Kidney capillary endothelial cell (primary cell): ENCODE results near the gene ATP2C2.

Source experiments
- DNase-seq: peaks from one replicate; pipeline ENCODE4 v3.0.0-alpha.2; 2018; ENCODE audit warnings: low spot score

ATP2C2 gene

DNA sequence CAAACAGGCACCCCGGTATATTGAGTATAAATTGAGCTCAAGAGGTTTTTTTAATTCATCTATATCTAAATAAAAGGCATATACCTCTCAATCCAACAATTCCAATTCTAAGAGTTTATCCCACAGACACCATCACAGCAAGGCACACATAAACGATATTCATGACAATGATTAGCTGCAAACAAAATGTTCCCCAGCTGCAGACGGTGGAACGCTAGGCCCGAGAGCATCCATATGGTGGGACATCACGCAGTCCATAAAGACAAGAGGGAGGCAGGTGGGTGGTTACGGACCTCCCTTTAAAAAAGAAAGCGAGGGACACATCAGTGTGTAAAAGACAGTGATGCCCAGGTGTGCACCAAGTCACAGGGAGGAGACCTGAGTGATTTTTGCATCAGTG is 108.1 kb downstream of the ATP2C2 start:
- no peak for DNase-seq

DNA sequence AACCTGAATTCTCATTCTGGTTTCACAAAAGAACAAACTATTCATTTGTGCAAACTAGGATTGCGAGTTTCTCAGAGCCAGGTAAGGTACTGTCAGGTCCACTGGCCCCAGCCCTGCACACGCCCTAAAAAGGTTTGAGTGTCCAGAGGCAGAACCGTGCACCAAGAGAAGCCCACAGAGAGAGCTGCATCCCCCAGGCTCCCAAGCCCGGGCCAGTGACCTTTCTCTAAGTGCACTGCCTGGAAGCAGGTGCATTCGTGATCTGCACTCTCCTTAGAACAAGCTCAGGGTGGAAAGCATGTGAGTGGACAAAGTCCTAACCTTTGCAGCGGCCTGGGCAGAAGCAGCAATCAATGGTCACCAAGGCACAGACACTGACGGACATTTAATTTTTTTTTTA is 109.3 kb downstream of the ATP2C2 start:
- no peak for DNase-seq

DNA sequence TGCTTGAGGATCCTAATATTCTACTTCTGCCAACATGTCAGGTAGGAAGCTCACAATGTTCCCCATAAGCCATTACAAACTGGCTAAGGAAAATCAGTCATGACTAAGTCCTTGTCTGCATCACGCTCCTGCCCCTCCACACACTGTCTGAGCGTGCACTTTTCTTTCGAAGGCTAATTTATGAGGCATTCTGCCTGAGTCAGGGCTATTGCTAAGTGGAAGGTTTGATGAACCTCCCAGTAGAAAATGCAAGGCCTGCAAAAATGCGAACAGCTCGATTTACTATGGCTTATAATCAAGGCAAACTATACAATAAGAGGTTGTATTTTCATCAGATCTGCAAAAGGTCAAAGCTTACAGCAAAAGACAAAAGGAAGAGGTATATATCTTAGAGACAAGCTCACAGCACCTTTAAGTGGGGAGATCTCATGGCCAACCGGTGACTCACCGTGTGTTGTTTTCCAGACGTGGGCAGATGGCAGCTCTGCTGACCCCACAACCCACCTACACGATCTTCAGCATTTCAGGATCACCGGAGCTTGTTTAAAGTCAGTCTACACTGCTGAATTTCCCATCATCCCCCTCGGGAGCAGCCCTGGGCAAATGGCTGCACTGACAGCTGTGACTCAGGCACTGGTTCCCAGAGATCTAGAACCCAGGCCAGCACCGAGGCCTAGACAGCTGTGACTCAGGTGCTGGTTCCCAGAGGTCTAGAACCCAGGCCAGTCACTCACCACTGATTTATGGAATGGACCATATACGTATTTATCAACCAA is 110.0 kb downstream of the ATP2C2 start:
- no peak for DNase-seq

DNA sequence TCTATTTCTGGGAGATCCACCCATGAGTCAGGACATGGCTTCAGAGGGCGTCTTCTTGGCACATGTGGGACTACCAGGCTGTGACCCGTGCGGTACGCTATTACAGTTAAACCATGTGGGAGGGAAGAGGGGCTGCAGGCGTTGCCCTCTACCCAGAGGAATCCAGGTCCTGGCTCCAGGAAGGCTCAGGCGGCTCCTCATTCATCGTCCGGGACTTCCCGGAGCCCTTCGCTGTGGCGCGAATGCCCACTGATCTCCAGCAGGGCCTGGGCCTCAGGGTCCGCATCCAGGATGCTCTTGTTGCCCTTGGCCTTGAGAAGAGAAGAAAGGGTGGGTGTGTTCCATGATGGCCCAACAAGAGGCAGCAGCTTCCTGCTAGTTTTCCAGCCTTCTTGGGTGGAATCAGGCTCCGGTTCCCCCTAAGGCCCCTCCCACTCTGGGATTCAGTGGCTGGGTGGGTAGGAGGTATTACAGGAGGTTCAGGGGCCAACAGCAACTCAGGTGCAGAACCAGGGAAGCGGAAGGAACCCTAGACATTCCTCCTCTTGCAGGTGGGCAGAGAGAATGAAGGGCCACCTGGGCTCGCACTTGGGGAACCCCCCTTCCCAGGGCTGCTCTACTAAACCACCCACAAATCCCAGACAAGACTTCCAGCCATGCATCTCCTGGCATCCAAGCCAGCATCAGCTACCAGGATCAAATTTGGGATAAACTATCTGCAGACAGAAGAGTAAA is 111.5 kb downstream of the ATP2C2 start:
- DNase-seq, result no peak

DNA sequence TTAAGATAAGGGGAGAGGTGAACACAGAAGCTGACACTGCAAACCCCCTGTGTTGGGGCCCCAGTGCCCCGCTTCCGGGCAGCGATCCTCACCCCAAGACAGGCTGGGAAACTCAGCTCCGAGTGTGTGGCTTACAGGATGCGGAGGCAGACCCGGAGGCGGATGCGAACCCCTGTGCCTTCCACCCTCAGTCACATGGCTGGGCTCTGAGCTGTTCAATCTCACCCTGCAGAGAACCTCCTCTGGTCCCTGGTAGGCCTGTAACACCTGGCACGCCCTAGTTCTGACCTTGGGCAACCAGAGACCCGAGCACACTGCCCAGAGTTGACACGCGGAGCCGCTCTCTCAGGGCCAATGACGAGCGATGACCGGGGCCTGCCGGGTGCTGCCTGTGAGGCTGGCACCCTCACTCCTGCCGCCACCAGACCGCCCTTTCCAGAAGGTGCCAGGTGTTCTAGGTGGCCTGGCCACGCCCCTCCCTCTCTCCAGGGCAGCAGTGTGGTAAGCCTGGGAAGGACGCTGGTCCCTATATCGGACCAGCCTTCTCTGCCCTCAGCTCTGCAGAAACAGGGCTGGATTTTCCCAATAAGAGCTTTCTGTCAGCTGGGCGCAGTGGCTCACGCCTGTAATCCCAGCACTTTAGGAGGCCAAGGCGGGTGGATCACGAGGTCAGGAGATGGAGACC is 112.9 kb downstream of the ATP2C2 start:
- DNase-seq, result no peak

DNA sequence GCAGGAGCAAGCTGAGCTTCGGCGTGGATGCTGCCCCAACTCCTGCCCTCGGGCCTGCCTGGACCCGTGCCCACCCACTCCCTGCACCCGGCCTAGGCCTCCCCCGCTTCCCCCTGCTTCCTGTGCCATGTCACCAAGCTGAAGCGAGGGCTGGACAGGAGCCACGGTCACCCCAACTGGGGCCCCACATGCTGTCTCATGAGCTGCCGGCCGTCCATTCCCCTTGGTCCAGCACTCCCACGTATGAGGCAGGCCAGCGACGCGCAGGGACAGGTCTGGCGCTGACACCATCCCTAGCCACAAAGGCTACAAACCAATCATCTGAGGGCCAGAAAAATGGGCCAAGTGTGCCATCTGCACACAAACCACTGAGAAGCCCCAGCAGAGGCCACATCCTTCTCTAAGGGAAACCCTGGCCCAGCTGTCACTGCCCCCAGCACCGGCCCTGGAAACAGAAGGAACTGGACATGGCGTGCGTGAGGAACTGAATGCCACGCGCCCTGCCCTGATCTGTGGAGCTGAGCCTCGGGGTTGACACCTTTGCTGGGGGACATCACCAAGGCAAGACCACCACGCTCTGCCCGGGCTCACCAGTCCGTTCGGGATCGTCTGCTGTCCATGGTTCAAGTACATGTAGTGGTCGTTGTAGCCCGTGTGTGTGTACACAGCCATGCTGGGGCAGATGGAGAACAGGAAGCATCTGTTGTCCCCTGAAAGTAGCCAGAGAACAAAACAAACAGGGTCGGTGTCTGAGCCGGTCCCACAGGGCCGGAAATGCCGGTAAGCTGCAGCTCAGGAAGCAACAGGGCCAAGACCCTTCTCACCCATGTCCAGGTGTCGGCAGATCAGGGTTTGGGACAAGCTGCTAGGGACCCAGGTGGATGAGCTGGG is 113.9 kb downstream of the ATP2C2 start:
- peak; percentile 67 for DNase-seq

DNA sequence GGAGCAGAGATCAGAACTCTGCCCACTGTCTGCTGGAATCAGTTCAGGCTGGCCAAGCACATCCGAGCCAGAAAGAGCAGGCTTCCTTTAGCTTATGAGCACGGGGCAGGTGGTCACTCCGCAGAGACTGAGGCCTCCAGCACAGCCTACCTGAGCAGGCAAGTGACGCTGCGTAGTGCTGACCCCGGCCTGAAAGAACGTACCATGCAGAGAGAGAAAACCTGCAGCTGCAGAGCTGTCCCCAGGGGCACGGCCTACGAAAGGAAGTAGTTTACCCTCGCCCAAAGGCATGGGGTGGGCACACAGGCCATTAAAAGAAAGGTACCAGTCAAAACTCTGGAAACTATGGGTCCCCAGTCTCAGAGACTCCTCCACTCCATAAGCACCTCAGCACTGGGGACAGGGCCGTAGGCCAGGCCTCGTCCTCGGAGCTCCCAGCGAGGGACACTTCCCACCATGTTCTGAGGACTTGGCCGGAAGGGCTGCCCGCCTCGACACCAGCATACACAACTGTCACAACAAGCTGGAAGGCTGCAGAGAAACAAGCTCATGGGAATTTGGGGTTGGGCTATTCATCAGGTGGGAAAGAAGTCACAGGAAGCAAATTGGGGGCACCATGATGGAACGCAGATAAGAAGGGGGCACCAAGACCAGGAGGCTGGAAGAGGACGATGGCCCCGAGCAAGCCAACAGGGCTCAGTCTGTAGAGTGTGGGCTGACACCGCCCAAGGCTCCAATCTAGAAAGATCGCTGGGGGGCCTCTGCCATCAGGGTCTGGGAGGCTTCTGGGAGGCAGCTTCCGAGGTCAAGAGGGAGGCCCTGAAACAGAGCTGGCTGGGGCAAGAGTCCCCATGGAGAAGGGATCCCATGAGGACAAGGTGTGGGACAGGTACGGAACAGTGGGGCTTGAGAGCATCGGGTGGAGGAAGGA is 114.9 kb downstream of the ATP2C2 start:
- no peak for DNase-seq

DNA sequence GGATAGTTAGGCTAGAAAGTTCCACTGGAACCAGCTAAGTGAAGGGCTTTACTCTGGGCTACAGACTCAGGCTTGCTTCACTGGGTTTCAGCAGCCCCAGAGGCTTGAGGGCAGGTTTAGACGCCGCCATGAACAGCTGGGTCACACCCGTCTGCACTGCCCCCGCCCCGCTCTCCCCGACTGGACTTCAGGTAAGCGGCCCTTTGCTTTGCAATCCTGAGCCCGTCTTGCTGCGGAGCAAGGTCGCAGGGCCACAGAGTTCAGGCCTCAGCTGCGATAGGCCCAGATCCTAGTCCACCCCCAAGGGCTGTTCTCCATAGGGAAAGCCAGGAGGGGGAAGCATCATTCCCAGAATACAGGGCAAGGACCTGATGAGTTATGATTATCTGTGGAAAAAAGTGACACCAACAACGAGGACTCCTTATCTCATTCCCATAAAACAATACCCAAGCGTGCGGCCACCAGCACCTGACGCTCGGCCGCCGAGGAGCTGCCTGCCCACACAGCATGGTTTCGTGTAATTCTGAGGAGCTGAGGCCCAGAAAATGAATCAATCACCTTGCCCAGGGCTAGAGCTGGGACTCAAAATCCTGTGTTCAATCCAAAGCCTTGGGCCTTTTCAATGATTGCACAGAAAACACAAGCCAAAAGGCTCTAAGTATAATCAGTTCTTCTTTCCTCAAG is 115.7 kb downstream of the ATP2C2 start:
- DNase-seq, result no peak

DNA sequence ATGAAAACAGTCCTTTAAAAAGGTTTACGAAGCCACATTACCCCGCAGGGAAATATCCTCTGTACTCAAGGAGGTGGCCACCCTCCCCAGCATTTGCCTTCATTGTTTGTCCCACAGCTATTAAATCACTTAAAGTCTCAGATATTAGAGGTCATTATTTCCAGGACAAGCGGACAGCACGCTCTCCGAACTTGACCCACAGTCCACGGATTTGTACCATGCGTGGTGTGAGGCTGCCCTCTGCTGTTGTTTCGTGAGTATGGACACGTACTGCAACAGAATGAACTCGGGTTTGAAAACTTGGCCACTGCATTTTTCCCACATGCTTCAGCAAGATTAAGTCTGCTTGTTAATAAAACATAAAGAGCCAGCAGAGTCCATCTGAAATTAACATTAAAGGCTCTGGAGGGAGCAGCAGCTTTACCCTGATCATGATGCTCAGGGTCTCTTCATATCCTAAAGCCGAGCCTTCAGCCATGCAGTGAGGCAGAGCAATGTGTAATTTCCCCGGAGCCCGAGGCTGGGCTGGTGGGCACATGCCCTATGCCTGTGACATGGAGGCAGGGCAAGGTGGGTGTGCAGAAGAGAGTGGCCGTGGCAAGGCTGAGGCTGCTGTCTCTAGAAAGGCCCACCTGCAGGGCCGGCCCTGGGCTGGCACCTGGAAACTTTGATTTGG is 116.4 kb downstream of the ATP2C2 start:
- no peak for DNase-seq

DNA sequence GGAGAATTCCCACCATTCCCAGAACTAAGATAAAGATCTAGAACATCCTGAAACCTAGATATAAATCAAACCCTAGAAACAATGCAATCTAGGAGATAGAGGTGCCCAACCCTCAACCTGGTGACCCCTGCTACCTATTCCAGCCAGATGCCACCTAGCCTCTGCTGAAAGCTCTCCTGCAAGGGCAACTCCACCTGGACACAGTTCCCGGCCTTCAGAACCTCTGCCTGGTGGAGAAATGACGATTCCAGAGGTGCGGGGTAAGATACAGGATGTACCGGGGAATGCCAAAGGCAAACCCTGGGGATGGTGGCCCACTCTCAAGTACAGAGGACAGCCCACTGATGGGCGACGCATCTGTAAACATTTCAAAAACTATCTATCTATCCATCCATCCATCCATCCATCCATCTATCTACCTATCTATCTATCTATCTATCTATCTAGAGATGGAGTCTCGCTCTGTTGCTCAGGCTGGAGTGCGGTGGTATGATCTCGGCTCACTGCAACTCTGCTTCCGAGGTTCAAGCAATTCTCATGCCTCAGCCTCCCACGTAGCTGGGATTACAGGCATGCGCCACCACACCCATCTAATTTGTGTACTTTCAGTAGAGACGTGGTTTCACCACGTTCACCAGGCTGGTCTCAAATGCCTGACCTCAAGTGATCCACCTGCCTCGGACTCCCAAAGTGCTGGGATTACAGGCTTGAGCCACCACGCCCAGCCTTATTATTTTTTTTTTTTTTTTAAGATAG is 117.1 kb downstream of the ATP2C2 start:
- DNase-seq, result no peak

DNA sequence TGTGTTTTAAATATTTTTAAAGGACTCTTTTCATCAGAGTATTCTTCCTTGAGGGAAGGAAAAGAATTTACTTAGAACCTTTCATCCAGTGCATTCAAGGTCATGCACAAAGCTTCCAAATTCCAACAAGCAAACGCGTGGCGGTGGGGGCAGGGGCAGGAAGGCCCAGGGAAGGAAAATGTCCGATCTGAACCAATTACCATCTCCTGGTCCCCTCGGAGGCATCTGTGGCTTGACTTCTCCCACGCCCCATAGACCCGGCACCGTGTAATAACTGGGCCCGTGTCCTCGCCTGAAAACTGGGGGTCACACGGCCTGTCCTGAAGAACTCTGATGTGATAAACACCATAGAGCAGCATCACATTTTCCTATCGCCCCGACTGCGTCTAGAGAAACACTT is 117.8 kb downstream of the ATP2C2 start:
- DNase-seq, result no peak

DNA sequence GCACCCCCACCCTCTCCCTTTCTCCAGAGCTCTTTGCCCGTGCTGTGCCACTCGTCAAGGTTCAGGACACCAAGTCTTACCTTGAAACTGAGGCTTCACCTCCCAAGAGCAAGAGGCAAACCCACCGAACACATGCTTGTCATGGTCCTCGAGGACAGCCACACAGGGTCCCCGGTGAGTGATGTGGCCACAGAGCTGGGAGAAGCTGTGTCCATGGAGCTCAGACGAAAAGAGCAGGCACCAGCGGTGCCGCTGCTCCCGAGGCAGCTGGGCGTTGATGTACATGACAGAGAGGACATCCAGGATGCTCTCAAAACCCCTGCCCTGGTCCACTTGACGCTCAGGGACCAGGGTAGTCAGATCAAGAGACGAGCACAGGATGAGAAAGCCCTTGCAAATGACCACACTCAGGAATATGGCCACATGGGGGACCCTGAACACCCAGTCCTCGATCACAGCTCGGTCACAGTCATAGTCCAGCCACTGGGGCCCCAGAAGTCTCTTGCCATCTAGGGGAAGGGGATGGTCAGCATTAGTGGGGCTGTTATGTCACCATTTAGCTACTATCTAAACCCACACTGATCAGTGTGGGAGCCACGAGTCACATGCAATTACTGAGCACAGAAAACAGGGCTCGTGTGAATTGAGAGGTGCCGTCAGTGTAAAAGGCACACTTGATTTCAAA is 118.4 kb downstream of the ATP2C2 start:
- no peak for DNase-seq

DNA sequence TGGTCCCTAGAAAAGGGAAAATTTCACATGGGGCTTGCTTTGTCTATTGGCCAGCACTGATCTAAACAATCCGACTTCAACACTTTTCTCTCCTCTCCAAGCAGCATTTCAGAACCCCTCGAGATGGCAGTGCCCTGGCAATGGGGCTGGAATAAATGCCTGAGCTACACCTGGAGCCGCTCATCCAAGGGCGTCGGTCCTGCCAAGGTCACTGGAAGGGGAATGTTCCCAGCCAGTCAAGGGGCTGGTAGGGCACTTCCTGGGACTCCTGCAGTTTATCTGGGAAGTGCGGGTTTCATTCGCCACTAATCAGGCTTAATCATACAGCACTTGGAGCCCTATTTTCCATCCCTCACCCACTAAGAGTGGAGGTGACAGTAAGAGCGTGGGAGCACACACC is 119.0 kb downstream of the ATP2C2 start:
- no peak for DNase-seq

DNA sequence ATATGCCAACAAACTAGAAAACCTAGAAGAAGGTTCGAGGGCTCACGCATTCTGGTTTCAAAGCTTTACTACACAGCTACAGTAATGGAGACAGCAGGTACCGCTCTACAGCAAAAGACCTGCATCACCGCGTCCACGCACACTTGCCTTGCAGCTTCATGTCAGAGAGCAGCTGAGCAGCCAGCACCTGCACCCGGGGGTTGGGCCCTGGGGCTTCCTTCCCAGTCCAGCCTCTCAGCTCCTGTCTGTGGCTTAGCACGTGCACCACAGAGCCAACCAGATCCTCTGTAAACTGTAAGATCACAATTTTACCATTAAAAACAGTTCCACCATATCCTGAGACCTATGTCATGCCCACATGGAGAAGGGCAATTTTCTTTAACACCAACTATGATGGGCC is 120.8 kb downstream of the ATP2C2 start:
- DNase-seq, result no peak

DNA sequence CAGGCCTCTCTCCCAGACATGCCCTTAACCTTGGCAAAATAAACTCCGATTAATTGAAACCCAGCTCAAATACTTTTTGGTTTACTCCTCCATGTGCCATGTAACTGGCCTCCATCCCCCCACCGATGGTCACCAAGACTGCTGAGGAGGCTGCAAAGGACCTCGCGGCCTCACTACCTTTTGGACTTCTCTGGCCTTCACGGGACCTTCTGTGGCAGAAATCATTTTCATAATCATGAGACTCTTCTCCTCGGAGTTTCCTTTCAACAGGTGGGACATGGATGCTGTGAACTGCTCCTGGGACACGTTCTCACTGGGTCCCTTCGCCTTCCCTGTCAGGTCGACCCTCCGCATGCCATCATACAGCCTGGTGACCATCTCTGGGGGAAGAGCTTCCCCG is 127.2 kb downstream of the ATP2C2 start:
- DNase-seq, result no peak

DNA sequence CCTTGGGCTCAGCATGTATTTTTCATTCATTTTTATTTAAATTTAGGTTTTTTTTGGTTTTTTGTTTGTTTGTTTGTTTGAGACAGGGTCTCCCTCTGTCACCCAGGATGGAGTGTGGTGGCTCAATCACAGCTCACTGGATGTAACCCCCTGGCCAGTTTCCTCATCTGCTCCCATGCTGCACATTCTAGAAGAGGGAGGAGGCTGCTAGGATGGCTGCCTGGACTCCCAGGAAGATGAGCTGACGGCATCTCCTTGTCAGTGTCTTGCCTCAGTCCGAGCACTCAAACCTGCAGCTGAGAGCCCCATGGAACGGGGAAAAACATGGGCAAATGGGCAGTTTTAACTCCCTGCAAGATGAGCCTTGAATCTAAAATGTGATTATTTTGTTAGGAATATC is 128.7 kb downstream of the ATP2C2 start:
- no peak for DNase-seq

DNA sequence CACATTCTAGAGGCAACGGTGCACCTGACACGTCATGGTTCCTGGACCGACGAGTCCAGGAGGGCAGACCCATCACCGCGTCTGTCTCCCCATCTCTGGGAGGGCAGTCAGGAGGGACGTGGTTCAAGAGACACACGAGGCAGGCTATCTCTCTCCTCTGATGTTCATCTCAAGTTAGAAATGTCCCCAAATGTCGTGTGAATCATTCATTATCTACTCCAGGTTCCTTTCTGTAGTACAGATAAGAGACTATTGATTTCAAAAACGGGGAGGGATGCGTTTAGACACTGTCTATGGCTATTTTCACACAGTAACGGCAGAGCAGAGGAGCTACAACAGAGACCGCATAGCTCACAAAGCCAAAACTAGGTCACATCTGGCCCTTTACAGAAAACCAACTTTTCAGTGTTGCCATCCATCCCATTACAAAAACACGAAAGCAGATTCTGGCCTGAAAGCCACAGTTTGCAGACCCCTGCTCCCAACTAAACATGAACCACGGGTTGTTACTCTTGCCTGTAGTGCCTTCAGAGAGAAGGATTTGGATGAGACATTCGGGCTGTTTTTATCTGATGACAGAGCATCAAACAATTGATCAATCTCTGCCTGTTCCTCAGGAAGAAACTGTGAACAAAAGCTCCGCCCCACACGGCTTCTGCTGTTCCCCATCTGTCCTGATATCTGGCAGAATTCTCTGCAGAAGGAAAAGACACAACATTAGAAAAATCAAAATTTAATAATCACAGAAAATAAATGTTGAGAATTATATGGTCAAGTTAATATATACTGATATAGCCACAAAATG is 129.3 kb downstream of the ATP2C2 start:
- no peak for DNase-seq

DNA sequence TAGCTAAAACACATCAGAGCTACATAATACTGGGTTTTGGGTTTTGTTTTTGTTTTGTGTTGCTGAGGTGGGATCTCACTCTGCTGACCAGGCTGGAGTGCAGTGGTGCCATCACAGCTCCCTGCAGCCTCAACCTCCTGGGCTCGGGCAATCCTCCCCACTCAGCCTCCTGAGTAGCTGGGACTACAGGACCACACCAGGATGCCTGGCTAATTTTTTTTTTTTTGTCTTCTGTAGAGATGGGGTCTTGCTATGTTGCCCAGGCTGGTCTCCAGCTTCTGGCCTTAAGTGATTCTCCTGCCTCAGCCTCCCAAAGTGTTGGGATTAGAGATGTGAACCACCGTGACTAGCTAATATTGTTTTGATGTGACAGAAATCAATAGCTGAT is 129.9 kb downstream of the ATP2C2 start:
- no peak for DNase-seq
